ENCODE measurements around the gene TIE1.

GRCh38 chr1:43272576-43273571, 27.9 kb upstream of the TIE1 start:
- TF ChIP-seq CTCF (IDR thresholded peaks at IDR 0.05; ENCODE audit: insufficient read depth, low read depth, low read length) (no peak), EZH2 (IDR thresholded peaks at IDR 0.05; ENCODE audit: insufficient read depth, low read length) (no peak)

All from astrocyte (in vitro differentiated cells and primary cell).